Esophagus squamous epithelium (tissue), 5 donors: ENCODE results near the gene CMBL. TPM values are rescaled to one million over a fixed set of nuclear protein-coding genes. Genes with fewer than 3 reads are reported as not detected.

Source experiments
- DNase-seq: peaks from one replicate; lab custom pipeline; 2025; lab: John Stamatoyannopoulos, UW
- H3K27ac ChIP-seq, 4 donors: fragments of 200-600 bp; sonication (generic); one replicate each; pipeline ENCODE4 v1.5.1; 2016 to 2019; ENCODE audit warnings: mild to moderate bottlenecking in 1 of 4
- H3K27me3 ChIP-seq, 4 donors: fragments of 200-600 bp; sonication (generic); 1 replicate in 3 of 4; 2 replicates in 1 of 4; pipeline versions ENCODE4 v1.5.1 to v1.6.0; 2017 to 2021; ENCODE audit warnings: antibody characterized with exemption in 1 of 4
- H3K36me3 ChIP-seq, 3 donors: fragments of 200-600 bp; sonication (generic); one replicate each; pipeline ENCODE4 v1.5.1; 2016 to 2019
- H3K4me1 ChIP-seq, 3 donors: fragments of 200-600 bp; sonication (generic); one replicate each; pipeline ENCODE4 v1.5.1; 2017 to 2019
- H3K4me3 ChIP-seq, 4 donors: fragments of 200-600 bp; sonication (generic); 1 replicate in 3 of 4; 2 replicates in 1 of 4; pipeline ENCODE4 v1.5.1; 2016 to 2019; ENCODE audit warnings: mild to moderate bottlenecking in 2 of 4, moderate library complexity in 1 of 4
- H3K9me3 ChIP-seq, 3 donors: fragments of 200-600 bp; sonication (generic); one replicate each; pipeline ENCODE4 v1.5.1; 2016 to 2019
- POLR2A ChIP-seq, 4 donors: fragments of 450-650 bp; IDR thresholded peaks; one replicate each; pipeline ENCODE4 v1.6.1; 2017; ENCODE audit warnings: antibody characterized with exemption in 4 of 4, mild to moderate bottlenecking in 4 of 4, moderate library complexity in 3 of 4
- WGBS, 2 donors: methylation state at CpG; one replicate each; pipeline ENCODE4 v1.1.5; 2018; 5-methylcytosine and 5-hydroxymethylcytosine counted together
- intact Hi-C: fragments of 100-400 bp; cut with DNase I; formaldehyde crosslinking; loops from one replicate; pipeline ENCODE4 v1.15.0; 2022
- total RNA-seq, 4 donors: library from RNA; depleted of rRNA; stranded (reverse); fragments of >200 nt; gene quantifications; one replicate each; pipeline ENCODE4 v1.1.0, GENCODE V29; 2016
- TF ChIP-seq, protein P1 (sequence below), 6 experiments: fragments of 450-650 bp in 4 of 6; fragments of 200-600 bp in 2 of 6; sonication (generic) in 2 of 6; IDR thresholded peaks; one replicate each; pipeline ENCODE4 v1.5.1; 2016 to 2019; ENCODE audit warnings: antibody characterized with exemption in 6 of 6, mild to moderate bottlenecking in 4 of 6, moderate library complexity in 4 of 6
- donor health status: DM: yes; HTN: yes; CAD: no.

Gene CMBL
- total RNA-seq, 4 donors from 2014 or later = 1.1 to 2.1 (median 1.8) TPM

DNA sequence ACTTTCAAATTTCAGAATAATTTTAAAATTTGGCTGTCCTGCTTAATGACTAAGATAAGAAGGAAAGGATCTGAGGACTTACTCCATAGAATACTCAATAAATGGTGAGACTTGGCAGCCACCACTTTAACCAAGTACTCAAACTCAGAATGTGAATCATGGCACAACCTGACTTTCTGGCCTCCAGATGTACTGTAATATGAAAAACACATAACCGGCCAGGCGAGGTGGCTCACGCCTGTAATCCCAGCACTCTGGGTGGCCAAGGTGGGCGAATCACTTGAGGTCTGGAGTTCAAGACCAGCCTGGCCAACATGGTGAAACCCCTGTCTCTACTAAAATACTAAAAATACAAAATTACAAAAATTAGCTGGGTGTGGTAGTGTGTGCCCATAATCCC is 35.8 kb upstream of the CMBL start:
- H3K27ac ChIP-seq = no peak overlapping the region
- WGBS, 2 donors = 39 to 52% methylated on average over 4 of the region's 4 CpGs
- intact Hi-C loops = no loop called here
- H3K36me3 ChIP-seq = no peaks in the 10 kb centered on the region
- H3K4me3 ChIP-seq = no peak overlapping the region
- TF ChIP-seq, protein P1, sequence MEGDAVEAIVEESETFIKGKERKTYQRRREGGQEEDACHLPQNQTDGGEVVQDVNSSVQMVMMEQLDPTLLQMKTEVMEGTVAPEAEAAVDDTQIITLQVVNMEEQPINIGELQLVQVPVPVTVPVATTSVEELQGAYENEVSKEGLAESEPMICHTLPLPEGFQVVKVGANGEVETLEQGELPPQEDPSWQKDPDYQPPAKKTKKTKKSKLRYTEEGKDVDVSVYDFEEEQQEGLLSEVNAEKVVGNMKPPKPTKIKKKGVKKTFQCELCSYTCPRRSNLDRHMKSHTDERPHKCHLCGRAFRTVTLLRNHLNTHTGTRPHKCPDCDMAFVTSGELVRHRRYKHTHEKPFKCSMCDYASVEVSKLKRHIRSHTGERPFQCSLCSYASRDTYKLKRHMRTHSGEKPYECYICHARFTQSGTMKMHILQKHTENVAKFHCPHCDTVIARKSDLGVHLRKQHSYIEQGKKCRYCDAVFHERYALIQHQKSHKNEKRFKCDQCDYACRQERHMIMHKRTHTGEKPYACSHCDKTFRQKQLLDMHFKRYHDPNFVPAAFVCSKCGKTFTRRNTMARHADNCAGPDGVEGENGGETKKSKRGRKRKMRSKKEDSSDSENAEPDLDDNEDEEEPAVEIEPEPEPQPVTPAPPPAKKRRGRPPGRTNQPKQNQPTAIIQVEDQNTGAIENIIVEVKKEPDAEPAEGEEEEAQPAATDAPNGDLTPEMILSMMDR (IDR thresholded peaks at IDR 0.05) = no peak
- no peak for TF ChIP-seq POLR2A (IDR thresholded peaks at IDR 0.05)
- H3K4me1 ChIP-seq = peaks cover 0 to 5% (median 0%) of the 10 kb centered on the region in 3 donors
- no peak for DNase-seq
- no peaks in the 10 kb centered on the region for H3K27me3 ChIP-seq
- H3K9me3 ChIP-seq = no peaks in the 10 kb centered on the region

DNA sequence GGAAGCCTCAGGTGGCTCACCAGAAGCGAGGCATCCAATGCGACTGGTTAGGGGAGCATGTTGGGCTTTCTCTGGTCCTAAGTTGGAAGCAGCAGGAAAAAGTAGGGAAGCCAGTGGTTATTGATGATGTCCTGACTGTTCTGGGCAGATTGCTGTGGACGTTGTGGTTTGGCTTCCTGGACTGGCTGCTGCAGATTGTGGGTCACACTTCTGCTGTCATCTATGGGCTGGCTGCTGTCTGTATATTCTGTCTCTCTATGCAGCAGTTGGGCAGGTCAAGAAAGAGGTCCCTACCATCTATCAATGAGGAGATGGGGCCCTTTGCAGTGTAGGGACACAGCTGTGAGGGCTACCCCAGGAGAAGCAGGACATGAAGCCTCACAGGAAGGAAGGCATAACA is 32.3 kb upstream of the CMBL start:
- TF ChIP-seq, protein P1 (IDR thresholded peaks at IDR 0.05) = no peak
- TF ChIP-seq POLR2A (IDR thresholded peaks at IDR 0.05) = no peak
- intact Hi-C loops = no loop called here
- Histone ChIP-seq H3K4me3 (no peak overlapping the region), H3K9me3 (no peaks in the 10 kb centered on the region), H3K36me3 (no peaks in the 10 kb centered on the region), H3K27ac (no peak overlapping the region), H3K4me1 (peaks cover 0 to 5% (median 0%) of the 10 kb centered on the region in 3 donors), H3K27me3 (no peaks in the 10 kb centered on the region)
- DNase-seq = no peak
- WGBS, 2 donors = 71 to 76% methylated on average over 3 of the region's 3 CpGs

DNA sequence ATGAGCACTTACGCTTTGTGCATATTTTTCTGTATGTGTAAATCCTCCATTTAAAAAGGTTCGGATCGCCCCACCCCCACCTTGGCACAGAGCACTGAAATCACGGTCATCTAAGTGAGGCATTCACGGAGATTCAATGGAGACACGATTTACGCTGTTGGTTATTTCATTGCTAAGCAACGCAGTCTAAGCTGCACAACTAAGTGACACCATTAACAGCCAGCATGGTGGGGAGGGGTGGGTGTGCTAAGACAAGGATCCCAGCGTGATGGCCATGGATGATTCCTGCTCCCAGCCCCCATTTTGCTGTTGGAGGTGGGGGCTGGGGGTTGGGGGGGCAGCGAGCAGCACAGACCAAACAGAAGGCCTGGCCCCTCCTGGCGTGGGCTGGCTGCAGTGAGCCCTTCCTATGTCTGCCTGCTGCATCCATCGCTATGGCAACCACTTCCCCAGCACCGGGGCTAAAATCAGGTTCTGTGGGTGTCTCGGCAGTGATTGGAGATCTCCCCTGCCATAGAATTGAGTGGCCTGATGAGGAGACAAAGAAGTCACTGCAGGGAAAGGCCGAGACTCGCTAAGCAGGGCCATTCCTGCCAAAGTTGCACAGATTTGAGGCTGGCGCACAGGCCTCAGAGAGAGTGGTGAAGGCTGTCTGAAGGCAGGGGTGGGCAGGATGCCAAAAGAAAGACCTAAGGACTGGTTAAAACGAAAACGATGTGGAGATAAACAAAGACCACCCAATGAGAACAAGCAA is 31.5 kb upstream of the CMBL start:
- intact Hi-C loops = no loop called here

DNA sequence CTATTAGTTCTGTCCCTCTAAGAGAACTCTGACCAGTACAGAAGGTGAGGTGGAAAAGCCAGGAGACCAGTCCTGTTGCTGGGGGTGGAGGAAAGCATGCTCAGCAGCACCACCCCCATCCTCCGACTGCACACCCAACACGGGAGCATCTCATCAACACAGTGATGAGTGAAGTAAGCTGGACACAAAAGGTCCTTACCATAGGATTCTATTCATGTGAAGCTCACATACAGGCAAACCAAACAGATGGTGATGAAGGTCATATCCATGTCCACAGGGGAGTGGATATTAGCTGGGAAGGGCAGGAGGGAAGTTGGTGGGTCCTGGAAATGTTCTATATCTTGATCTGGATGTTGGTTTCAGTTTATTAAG is 31.0 kb upstream of the CMBL start:
- Histone ChIP-seq H3K4me3 (no peak overlapping the region), H3K4me1 (peaks cover 0 to 11% (median 4%) of the 10 kb centered on the region in 3 donors), H3K27ac (no peak overlapping the region), H3K36me3 (no peaks in the 10 kb centered on the region), H3K27me3 (peaks cover 0 to 10% (median 0%) of the 10 kb centered on the region in 4 donors), H3K9me3 (no peaks in the 10 kb centered on the region)
- WGBS, 2 donors = 100% methylated on average over 1 of the region's 2 CpGs
- DNase-seq = no peak
- TF ChIP-seq, protein P1 (IDR thresholded peaks at IDR 0.05) = no peak
- no peak for TF ChIP-seq POLR2A (IDR thresholded peaks at IDR 0.05)
- intact Hi-C loops = no loop called here

More for the DNA sequence above, 31.5 kb upstream of the CMBL start:
- 68 to 71% methylated on average over 14 to 19 of the region's 19 CpGs for WGBS, 2 donors
- no peak overlapping the region for H3K27ac ChIP-seq
- no peaks in the 10 kb centered on the region for H3K9me3 ChIP-seq
- no peaks in the 10 kb centered on the region for H3K36me3 ChIP-seq
- DNase-seq = no peak
- peaks cover 0 to 5% (median 0%) of the 10 kb centered on the region in 4 donors for H3K27me3 ChIP-seq
- no peak overlapping the region for H3K4me3 ChIP-seq
- TF ChIP-seq, protein P1 (IDR thresholded peaks at IDR 0.05) = no peak
- peaks cover 0 to 6% (median 0%) of the 10 kb centered on the region in 3 donors for H3K4me1 ChIP-seq

DNA sequence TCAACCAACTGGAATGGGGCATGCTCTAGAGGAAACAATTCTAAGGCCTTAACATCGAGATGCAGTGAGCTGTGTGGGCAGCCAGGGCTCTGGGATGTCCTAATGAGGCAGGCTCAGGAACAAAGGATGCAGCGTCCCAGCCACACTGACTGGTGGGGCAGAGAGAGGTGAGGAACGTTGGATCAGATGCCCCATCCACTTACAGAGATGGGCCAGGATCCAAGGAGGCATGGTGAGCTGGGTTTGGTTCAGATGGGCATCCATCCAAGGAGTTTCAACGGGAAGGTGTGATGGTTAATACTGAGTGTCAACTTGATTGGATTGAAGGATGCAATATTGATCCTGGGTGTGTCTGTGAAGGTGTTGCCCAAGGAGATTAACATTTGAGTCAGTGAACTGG is 30.3 kb upstream of the CMBL start:
- no peaks in the 10 kb centered on the region for H3K36me3 ChIP-seq
- no peaks in the 10 kb centered on the region for H3K9me3 ChIP-seq
- H3K27me3 ChIP-seq = peaks cover 0 to 17% (median 0%) of the 10 kb centered on the region in 4 donors
- DNase-seq = no peak
- 60 to 63% methylated on average over 4 of the region's 4 CpGs for WGBS, 2 donors
- no peak overlapping the region for H3K27ac ChIP-seq
- peaks cover 3 to 15% (median 7%) of the 10 kb centered on the region in 3 donors for H3K4me1 ChIP-seq
- no peak overlapping the region for H3K4me3 ChIP-seq
- no peak for TF ChIP-seq POLR2A (IDR thresholded peaks at IDR 0.05)
- TF ChIP-seq, protein P1 (IDR thresholded peaks at IDR 0.05) = no peak
- intact Hi-C loops = no loop called here
